OCI-LY7 (cell line): ENCODE results near the gene DIPK1C. TPM values are rescaled to one million over a fixed set of nuclear protein-coding genes. Genes with fewer than 3 reads are reported as not detected.

Source experiments
- BruUV-seq: library from RNA; stranded (reverse); fragments of 400-500 nt; replicated peaks from 2 replicates; lab custom pipeline; 2021; lab: Mats Ljungman, UMichigan
- CTCF ChIA-PET: fragments of 300-600 bp; sonication (Branson Sonifier 250); formaldehyde crosslinking; loops from one replicate; lab custom pipeline; 2022; ENCODE audit warnings: antibody characterized with exemption; ENCODE audit not compliant: unreplicated experiment; lab: Charles Lee
- POLR2A ChIA-PET: fragments of 300-600 bp; sonication (Branson Sonifier 250); formaldehyde crosslinking; loops from one replicate; lab custom pipeline; 2022; ENCODE audit warnings: antibody characterized with exemption; lab: Charles Lee
- DNase-seq: peaks from one replicate; pipeline ENCODE4 v3.0.0-alpha.2; 2015; ENCODE audit warnings: low spot score
- H2AFZ ChIP-seq: fragments of 200-600 bp; sonication (generic), shearing (Covaris generic); 2 replicates; pipeline ENCODE4 v1.6.1; 2014; ENCODE audit warnings: mild to moderate bottlenecking, antibody characterized with exemption, low read length, moderate library complexity
- H3K27ac ChIP-seq: fragments of 200-600 bp; sonication (generic); 2 replicates; pipeline ENCODE4 v1.5.1; 2014; ENCODE audit warnings: mixed run types, low read depth, mild to moderate bottlenecking, moderate library complexity, low read length, inconsistent platforms; ENCODE audit not compliant: poor library complexity, severe bottlenecking
- H3K36me3 ChIP-seq: fragments of 200-600 bp; sonication (generic); 2 replicates; pipeline ENCODE4 v1.6.1; 2014; ENCODE audit warnings: mild to moderate bottlenecking, antibody characterized with exemption, low read length, moderate library complexity, mixed read lengths; ENCODE audit not compliant: insufficient read depth
- H3K4me1 ChIP-seq: fragments of 200-600 bp; sonication (generic); 2 replicates; pipeline ENCODE4 v1.5.1; 2014; ENCODE audit warnings: mild to moderate bottlenecking, low read length; ENCODE audit not compliant: insufficient read depth, poor library complexity, severe bottlenecking
- H3K4me2 ChIP-seq: fragments of 200-600 bp; sonication (generic); 2 replicates; pipeline ENCODE4 v1.6.1; 2014; ENCODE audit warnings: mild to moderate bottlenecking, low read length
- H3K4me3 ChIP-seq: fragments of 200-600 bp; sonication (generic); 2 replicates; pipeline ENCODE4 v1.5.1; 2014; ENCODE audit warnings: mild to moderate bottlenecking, low read depth, low read length; ENCODE audit not compliant: poor library complexity, severe bottlenecking
- H3K79me2 ChIP-seq: fragments of 200-600 bp; sonication (generic); 2 replicates; pipeline ENCODE4 v1.6.1; 2016; ENCODE audit warnings: low read depth, mild to moderate bottlenecking, low read length, moderate library complexity, mixed read lengths; ENCODE audit not compliant: insufficient read depth
- H3K9me2 ChIP-seq: fragments of 200-600 bp; sonication (generic); 2 replicates; pipeline ENCODE4 v1.6.1; 2016; ENCODE audit warnings: mild to moderate bottlenecking, low read length, mixed read lengths; ENCODE audit not compliant: insufficient read depth
- H3K9me3 ChIP-seq: fragments of 200-600 bp; sonication (generic); 2 replicates; pipeline ENCODE4 v1.6.1; 2014; ENCODE audit warnings: mild to moderate bottlenecking, mixed run types, low read length, mixed read lengths
- H4K20me1 ChIP-seq: fragments of 200-600 bp; sonication (generic); 2 replicates; pipeline ENCODE4 v1.6.1; 2014; ENCODE audit warnings: mild to moderate bottlenecking, antibody characterized with exemption, low read length, moderate library complexity, mixed read lengths; ENCODE audit not compliant: insufficient read depth
- CTCF ChIP-seq: fragments of 200-600 bp; sonication (generic); conservative IDR thresholded peaks from 2 replicates; pipeline ENCODE4 v1.5.1; 2014; ENCODE audit warnings: mild to moderate bottlenecking, antibody characterized with exemption, low read length, moderate library complexity, mixed read lengths
- EZH2phosphoT487 ChIP-seq: fragments of 200-600 bp; sonication (generic); IDR thresholded peaks from 2 replicates; pipeline ENCODE4 v1.6.1; 2018; ENCODE audit warnings: low read depth, borderline replicate concordance, mild to moderate bottlenecking, mixed run types, antibody characterized with exemption, low read length, moderate library complexity, mixed read lengths
- intact Hi-C: fragments of 100-400 bp; cut with micrococcal nuclease; formaldehyde crosslinking; loops from one replicate; pipeline ENCODE4 v1.10.0; 2022; ENCODE audit not compliant: unreplicated experiment
- total RNA-seq, 2 experiments: library from RNA; depleted of rRNA in 1 of 2; stranded (reverse); fragments of >200 nt in 1 of 2; shearing (Covaris generic) in 1 of 2; gene quantifications; 2 replicates each; pipeline ENCODE4 v1.2.3, GENCODE V29; 2014 to 2022

The DIPK1C gene
- total RNA-seq, 2 experiments from 2014 or later, result not detected

- no peak for DNase-seq
- no peak for TF ChIP-seq CTCF
- TF ChIP-seq EZH2phosphoT487, result no peak
- Histone ChIP-seq H3K4me1 (peaks cover 28% of the 10 kb centered on the region), H3K9me3 (no peaks in the 10 kb centered on the region), H3K36me3 (peaks cover 29% of the 10 kb centered on the region; the same call in 1 of the 2 replicates), H3K9me2 (no peaks in the 10 kb centered on the region), H3K4me2 (peak overlapping the region; percentile 73), H4K20me1 (no peaks in the 10 kb centered on the region), H3K27ac (peak overlapping the region; percentile 81), H2AFZ (no peak overlapping the region), H3K4me3 (peak overlapping the region; percentile 89), H3K79me2 (peaks cover 37% of the 10 kb centered on the region)
- intact Hi-C loops, result no loop called here
- CTCF ChIA-PET, result no interaction called here
- BruUV-seq, result no TSS peak
- POLR2A ChIA-PET, result interaction anchor here (0.6 to 0.9 kb wide), 2 partner anchors 8 to 27 kb away, joined by 3 to 5 read pairs; no protein-coding TSS in a partner anchor
Measured at GRCh38 chr18:74500372-74500771, 43.3 kb upstream of the DIPK1C start.

GRCh38 chr18:74499633-74500032 lies 42.5 kb upstream of the DIPK1C start:
- Histone ChIP-seq H3K36me3 (peaks cover 28% of the 10 kb centered on the region; the same call in 1 of the 2 replicates), H3K27ac (peak overlapping the region; percentile 81), H3K4me2 (peak overlapping the region; percentile 73), H3K4me1 (peaks cover 28% of the 10 kb centered on the region), H3K79me2 (peaks cover 37% of the 10 kb centered on the region), H3K4me3 (peak overlapping the region; percentile 89), H2AFZ (peak overlapping the region; percentile 69; the same call in 1 of the 2 replicates), H3K9me2 (no peaks in the 10 kb centered on the region), H3K9me3 (no peaks in the 10 kb centered on the region), H4K20me1 (no peaks in the 10 kb centered on the region)
- no TSS peak for BruUV-seq
- DNase-seq, result peak; percentile 61
- POLR2A ChIA-PET, result interaction anchor here (0.7 kb wide), 1 partner anchor 69 kb away, joined by 3 read pairs; no protein-coding TSS in a partner anchor
- CTCF ChIA-PET, result no interaction called here
- intact Hi-C loops, result loop anchor here (5.0 kb wide), 3 partner anchors 98 to 713 kb away; partner anchors contain the start of genes TSHZ1 and ZNF407
- TF ChIP-seq EZH2phosphoT487 (no peak), CTCF (no peak)
